Natural killer cell (primary cell): ENCODE data around the gene SPDYE6. TPM values are rescaled to one million over a fixed set of nuclear protein-coding genes. Genes with fewer than 3 reads are reported as not detected.

ENCODE experiments used
- ATAC-seq, 3 donors: fragments of 150-1000 bp in 2 of 3; fragments of 200-7000 bp in 1 of 3; cut with Tn5 transposase; 1 replicate in 1 of 3; 2 replicates in 2 of 3; pipeline ENCODE4 v1.10.0; 2021; ENCODE audit warnings: mild to moderate bottlenecking in 2 of 3, moderate library complexity in 2 of 3
- DNase-seq, 2 donors: peaks; one replicate each; pipeline versions ENCODE4 v3.0.0 to v3.0.0-alpha.2; 2013 to 2021; ENCODE audit warnings: mixed read lengths in 1 of 2
- H3K27ac ChIP-seq: one replicate; pipeline ENCODE4 v1.5.1; 2013; ENCODE audit warnings: mild to moderate bottlenecking, low read length
- H3K27me3 ChIP-seq: one replicate; pipeline ENCODE4 v1.6.1; 2013; ENCODE audit warnings: low read length; ENCODE audit not compliant: control insufficient read depth, insufficient read depth
- H3K36me3 ChIP-seq: one replicate; pipeline ENCODE4 v1.6.1; 2013; ENCODE audit warnings: low read length; ENCODE audit not compliant: control insufficient read depth, insufficient read depth
- H3K4me1 ChIP-seq: one replicate; pipeline ENCODE4 v1.6.1; 2013; ENCODE audit warnings: low read length; ENCODE audit not compliant: control insufficient read depth, insufficient read depth
- H3K4me3 ChIP-seq: one replicate; pipeline ENCODE4 v1.5.1; 2013; ENCODE audit warnings: low read length
- H3K9me3 ChIP-seq: one replicate; pipeline ENCODE4 v1.6.1; 2013; ENCODE audit warnings: low read length; ENCODE audit not compliant: control insufficient read depth, insufficient read depth
- H3K27ac Mint-ChIP-seq, 2 donors: one replicate each; pipeline ENCODE4 v1.8.0; 2022; ENCODE audit warnings: mild to moderate bottlenecking in 2 of 2, mixed read lengths in 2 of 2, moderate library complexity in 1 of 2
- H3K27me3 Mint-ChIP-seq, 2 donors: one replicate each; pipeline ENCODE4 v1.8.0; 2022; ENCODE audit warnings: low read depth in 2 of 2, mixed read lengths in 2 of 2
- H3K36me3 Mint-ChIP-seq: one replicate; pipeline ENCODE4 v1.8.0; 2022; ENCODE audit warnings: mixed read lengths
- H3K4me1 Mint-ChIP-seq, 2 donors: one replicate each; pipeline ENCODE4 v1.8.0; 2022; ENCODE audit warnings: mixed read lengths in 2 of 2
- H3K4me3 Mint-ChIP-seq: one replicate; pipeline ENCODE4 v1.8.0; 2022; ENCODE audit warnings: mild to moderate bottlenecking, moderate library complexity, mixed read lengths
- H3K9me3 Mint-ChIP-seq, 2 donors: one replicate each; pipeline ENCODE4 v1.8.0; 2022; ENCODE audit warnings: mixed read lengths in 2 of 2
- WGBS: methylation state at CpG from one replicate; pipeline ENCODE4 v1.1.7; 2013; ENCODE audit warnings: missing lambda C conversion rate; ENCODE audit not compliant: insufficient coverage; 5-methylcytosine and 5-hydroxymethylcytosine counted together
- intact Hi-C: fragments of 100-400 bp; cut with micrococcal nuclease; formaldehyde crosslinking; loops from one replicate; pipeline ENCODE4 v1.14.2; 2022
- total RNA-seq, 4 donors: library from RNA; stranded (reverse); fragments of 120-200 nt in 1 of 4; gene quantifications; one replicate each; pipeline versions ENCODE4 v1.2.3 to v1.2.4, GENCODE V29; 2013 to 2022
- TF ChIP-seq, protein P1 (sequence below): fragments of 200-600 bp; IDR thresholded peaks from one replicate; pipeline ENCODE4 v1.8.0; 2022; ENCODE audit warnings: antibody characterized with exemption

SPDYE6 gene
- total RNA-seq, 3 donors from 2014 or later (not counting 1 experiment from before 2014, with no cell fraction given) = not detected

- Histone ChIP-seq H3K4me1 (no peaks in the 10 kb centered on the region), H3K27me3 (no peaks in the 10 kb centered on the region), H3K36me3 (no peaks in the 10 kb centered on the region), H3K4me3 (no peak overlapping the region), H3K9me3 (no peaks in the 10 kb centered on the region), H3K27ac (no peak overlapping the region)
- WGBS = 98% methylated on average over 3 of the region's 3 CpGs
- Mint-ChIP-seq H3K4me1 (no peaks in the 10 kb centered on the region), H3K4me3 (no peak overlapping the region), H3K27me3 (peaks cover 0 to 12% of the 10 kb centered on the region in 2 donors), H3K27ac (no peak overlapping the region), H3K9me3 (no peaks in the 10 kb centered on the region), H3K36me3 (no peaks in the 10 kb centered on the region)
- intact Hi-C loops = no loop called here
- TF ChIP-seq, protein P1, sequence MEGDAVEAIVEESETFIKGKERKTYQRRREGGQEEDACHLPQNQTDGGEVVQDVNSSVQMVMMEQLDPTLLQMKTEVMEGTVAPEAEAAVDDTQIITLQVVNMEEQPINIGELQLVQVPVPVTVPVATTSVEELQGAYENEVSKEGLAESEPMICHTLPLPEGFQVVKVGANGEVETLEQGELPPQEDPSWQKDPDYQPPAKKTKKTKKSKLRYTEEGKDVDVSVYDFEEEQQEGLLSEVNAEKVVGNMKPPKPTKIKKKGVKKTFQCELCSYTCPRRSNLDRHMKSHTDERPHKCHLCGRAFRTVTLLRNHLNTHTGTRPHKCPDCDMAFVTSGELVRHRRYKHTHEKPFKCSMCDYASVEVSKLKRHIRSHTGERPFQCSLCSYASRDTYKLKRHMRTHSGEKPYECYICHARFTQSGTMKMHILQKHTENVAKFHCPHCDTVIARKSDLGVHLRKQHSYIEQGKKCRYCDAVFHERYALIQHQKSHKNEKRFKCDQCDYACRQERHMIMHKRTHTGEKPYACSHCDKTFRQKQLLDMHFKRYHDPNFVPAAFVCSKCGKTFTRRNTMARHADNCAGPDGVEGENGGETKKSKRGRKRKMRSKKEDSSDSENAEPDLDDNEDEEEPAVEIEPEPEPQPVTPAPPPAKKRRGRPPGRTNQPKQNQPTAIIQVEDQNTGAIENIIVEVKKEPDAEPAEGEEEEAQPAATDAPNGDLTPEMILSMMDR = no peak
- no peak for DNase-seq
- no peak for ATAC-seq
Measured at GRCh38 chr7:102319671-102320070, 36.6 kb downstream of the SPDYE6 start.

- TF ChIP-seq, protein P1 = no peak
- Mint-ChIP-seq H3K36me3 (no peaks in the 10 kb centered on the region), H3K27me3 (peaks cover 0 to 9% of the 10 kb centered on the region in 2 donors), H3K4me3 (no peak overlapping the region), H3K4me1 (no peaks in the 10 kb centered on the region), H3K9me3 (no peaks in the 10 kb centered on the region), H3K27ac (no peak overlapping the region)
- no peaks in the 10 kb centered on the region for H3K27me3 ChIP-seq
- no peaks in the 10 kb centered on the region for H3K4me1 ChIP-seq
- H3K36me3 ChIP-seq = no peaks in the 10 kb centered on the region
- H3K27ac ChIP-seq = no peak overlapping the region
- H3K4me3 ChIP-seq = no peak overlapping the region
- no peak for ATAC-seq
- 91% methylated on average over 7 of the region's 7 CpGs for WGBS
- no peak for DNase-seq
- H3K9me3 ChIP-seq = no peaks in the 10 kb centered on the region
- intact Hi-C loops = no loop called here
Measured at GRCh38 chr7:102318482-102318971, 37.7 kb downstream of the SPDYE6 start.

- TF ChIP-seq, protein P1 = no peak
- Histone ChIP-seq H3K4me3 (no peak overlapping the region), H3K4me1 (no peaks in the 10 kb centered on the region), H3K36me3 (no peaks in the 10 kb centered on the region), H3K27ac (no peak overlapping the region), H3K9me3 (no peaks in the 10 kb centered on the region), H3K27me3 (no peaks in the 10 kb centered on the region)
- 91% methylated on average over 24 of the region's 24 CpGs for WGBS
- DNase-seq = no peak
- no peak for ATAC-seq
- intact Hi-C loops = no loop called here
- Mint-ChIP-seq H3K4me1 (no peaks in the 10 kb centered on the region), H3K36me3 (no peaks in the 10 kb centered on the region), H3K9me3 (no peaks in the 10 kb centered on the region), H3K27ac (no peak overlapping the region), H3K27me3 (peaks cover 0 to 5% of the 10 kb centered on the region in 2 donors), H3K4me3 (no peak overlapping the region)
Measured at GRCh38 chr7:102317231-102318059, 38.8 kb downstream of the SPDYE6 start.
